Suprapubic skin (tissue), 4 donors: ENCODE results near the gene CWH43. TPM values are rescaled to one million over a fixed set of nuclear protein-coding genes. Genes with fewer than 3 reads are reported as not detected.
"Not testable (repeated sequence)": the region's sequence is repeated elsewhere in the genome, so short reads cannot be mapped to it uniquely, and the experiment has no call there.

Experiments used
- DNase-seq, 2 donors: peaks; one replicate each; pipeline ENCODE4 v3.0.0-alpha.2; 2019; ENCODE audit warnings: low spot score in 2 of 2
- H3K27ac ChIP-seq: fragments of 200-600 bp; sonication (generic); one replicate; pipeline ENCODE4 v1.5.1; 2019
- H3K27me3 ChIP-seq: fragments of 200-600 bp; sonication (generic); one replicate; pipeline ENCODE4 v1.5.1; 2019
- H3K36me3 ChIP-seq: fragments of 200-600 bp; sonication (generic); one replicate; pipeline ENCODE4 v1.5.1; 2019
- H3K4me1 ChIP-seq: fragments of 200-600 bp; sonication (generic); one replicate; pipeline ENCODE4 v1.5.1; 2019
- H3K4me3 ChIP-seq: fragments of 200-600 bp; sonication (generic); one replicate; pipeline ENCODE4 v1.5.1; 2019; ENCODE audit warnings: mild to moderate bottlenecking
- H3K9me3 ChIP-seq: fragments of 200-600 bp; sonication (generic); one replicate; pipeline ENCODE4 v1.5.1; 2019
- CTCF ChIP-seq, 2 donors: fragments of 200-600 bp in 1 of 2; fragments of 450-650 bp in 1 of 2; sonication (generic) in 1 of 2; IDR thresholded peaks; one replicate each; pipeline ENCODE4 v1.5.1; 2016 to 2019; ENCODE audit warnings: antibody characterized with exemption in 2 of 2, mild to moderate bottlenecking in 1 of 2, moderate library complexity in 1 of 2
- EP300 ChIP-seq: sonication (generic); formaldehyde crosslinking; IDR thresholded peaks from one replicate; pipeline ENCODE4 v1.6.1; 2017; ENCODE audit warnings: antibody characterized with exemption
- POLR2A ChIP-seq, 2 donors: fragments of 450-650 bp; IDR thresholded peaks; one replicate each; pipeline ENCODE4 v1.6.1; 2017; ENCODE audit warnings: antibody characterized with exemption in 2 of 2, mild to moderate bottlenecking in 2 of 2, moderate library complexity in 2 of 2
- POLR2AphosphoS5 ChIP-seq, 3 donors: sonication (generic); formaldehyde crosslinking; IDR thresholded peaks; one replicate each; pipeline ENCODE4 v1.6.1; 2017; ENCODE audit warnings: antibody characterized with exemption in 3 of 3
- WGBS: methylation state at CpG from one replicate; pipeline ENCODE4 v1.1.5; 2018; 5-methylcytosine and 5-hydroxymethylcytosine counted together
- total RNA-seq, 4 donors: library from RNA; depleted of rRNA; stranded (reverse); fragments of >200 nt; gene quantifications; one replicate each; pipeline ENCODE4 v1.1.0, GENCODE V29; 2016

The CWH43 gene
- total RNA-seq, 4 donors from 2014 or later: 31.5 to 51.6 (median 39.6) TPM

GRCh38 chr4:49063670-49064069 lies 77.6 kb downstream of the CWH43 start:
- H3K4me1 ChIP-seq: no peaks in the 10 kb centered on the region
- H3K9me3 ChIP-seq: peaks cover 7% of the 10 kb centered on the region
- no peak overlapping the region for H3K27ac ChIP-seq
- no peaks in the 10 kb centered on the region for H3K36me3 ChIP-seq
- no peaks in the 10 kb centered on the region for H3K27me3 ChIP-seq
- no peak overlapping the region for H3K4me3 ChIP-seq
- no peak for DNase-seq
- TF ChIP-seq POLR2AphosphoS5 (IDR thresholded peaks at IDR 0.05): no peak
- TF ChIP-seq CTCF (IDR thresholded peaks at IDR 0.05): no peak
- TF ChIP-seq EP300: no peak
- TF ChIP-seq POLR2A (IDR thresholded peaks at IDR 0.05): no peak
- 31% methylated on average over 2 of the region's 2 CpGs for WGBS

GRCh38 chr4:49072196-49072595 lies 86.1 kb downstream of the CWH43 start:
- not testable (repeated sequence) for H3K4me3 ChIP-seq, DNase-seq
- WGBS: 91% methylated on average over 6 of the region's 11 CpGs

GRCh38 chr4:49091883-49092282 lies 105.8 kb downstream of the CWH43 start:
- H3K36me3 ChIP-seq, DNase-seq, H3K4me1 ChIP-seq, H3K4me3 ChIP-seq, H3K27ac ChIP-seq, H3K9me3 ChIP-seq, H3K27me3 ChIP-seq: not testable (repeated sequence)
- WGBS: 60% methylated on average over 7 of the region's 7 CpGs

More at GRCh38 chr4:49072196-49072595, 86.1 kb downstream of the CWH43 start:
- not testable (repeated sequence) for H3K9me3 ChIP-seq, H3K36me3 ChIP-seq, H3K4me1 ChIP-seq, H3K27me3 ChIP-seq, H3K27ac ChIP-seq

GRCh38 chr4:49092608-49093135 lies 106.6 kb downstream of the CWH43 start:
- not testable (repeated sequence) for H3K4me3 ChIP-seq, DNase-seq, H3K4me1 ChIP-seq, H3K27ac ChIP-seq, H3K36me3 ChIP-seq, H3K27me3 ChIP-seq
- H3K9me3 ChIP-seq: peaks cover 11% of the 10 kb centered on the region
- 69% methylated on average over 11 of the region's 11 CpGs for WGBS

- not testable (repeated sequence) for DNase-seq, H3K4me3 ChIP-seq, H3K27ac ChIP-seq, H3K27me3 ChIP-seq, H3K4me1 ChIP-seq, H3K36me3 ChIP-seq
- WGBS: 60% methylated on average over 11 of the region's 11 CpGs
- H3K9me3 ChIP-seq: peaks cover 31% of the 10 kb centered on the region
Observed at GRCh38 chr4:49096215-49096614, 110.1 kb downstream of the CWH43 start.

GRCh38 chr4:49096627-49097026 lies 110.6 kb downstream of the CWH43 start:
- DNase-seq, H3K4me1 ChIP-seq, H3K36me3 ChIP-seq, H3K27me3 ChIP-seq, H3K4me3 ChIP-seq, H3K27ac ChIP-seq: not testable (repeated sequence)
- WGBS: 63% methylated on average over 8 of the region's 8 CpGs
- peaks cover 31% of the 10 kb centered on the region for H3K9me3 ChIP-seq

GRCh38 chr4:49097071-49097470 lies 111.0 kb downstream of the CWH43 start:
- not testable (repeated sequence) for H3K36me3 ChIP-seq, DNase-seq, H3K27ac ChIP-seq, H3K27me3 ChIP-seq, H3K4me3 ChIP-seq, H3K4me1 ChIP-seq
- 54% methylated on average over 9 of the region's 9 CpGs for WGBS
- H3K9me3 ChIP-seq: peaks cover 31% of the 10 kb centered on the region

GRCh38 chr4:49097505-49097904 lies 111.4 kb downstream of the CWH43 start:
- WGBS: 52% methylated on average over 11 of the region's 11 CpGs

GRCh38 chr4:49098034-49098759 lies 112.1 kb downstream of the CWH43 start:
- H3K4me1 ChIP-seq, H3K4me3 ChIP-seq, H3K27ac ChIP-seq, DNase-seq, H3K27me3 ChIP-seq, H3K36me3 ChIP-seq: not testable (repeated sequence)
- 66% methylated on average over 14 of the region's 14 CpGs for WGBS
- H3K9me3 ChIP-seq: peaks cover 36% of the 10 kb centered on the region

More at GRCh38 chr4:49097505-49097904, 111.4 kb downstream of the CWH43 start:
- not testable (repeated sequence) for H3K4me1 ChIP-seq, H3K36me3 ChIP-seq, H3K27ac ChIP-seq, H3K27me3 ChIP-seq, H3K4me3 ChIP-seq, DNase-seq
- H3K9me3 ChIP-seq: peaks cover 34% of the 10 kb centered on the region

GRCh38 chr4:49099831-49100444 lies 113.9 kb downstream of the CWH43 start:
- H3K4me1 ChIP-seq, DNase-seq, H3K36me3 ChIP-seq, H3K27ac ChIP-seq, H3K27me3 ChIP-seq, H3K4me3 ChIP-seq: not testable (repeated sequence)
- H3K9me3 ChIP-seq: peaks cover 45% of the 10 kb centered on the region
- 64% methylated on average over 16 of the region's 16 CpGs for WGBS

GRCh38 chr4:49102344-49102898 lies 116.3 kb downstream of the CWH43 start:
- not testable (repeated sequence) for H3K27me3 ChIP-seq, H3K36me3 ChIP-seq, H3K4me3 ChIP-seq, H3K27ac ChIP-seq, H3K4me1 ChIP-seq, DNase-seq
- WGBS: 61% methylated on average over 8 of the region's 9 CpGs
- H3K9me3 ChIP-seq: peaks cover 47% of the 10 kb centered on the region

- peaks cover 52% of the 10 kb centered on the region for H3K9me3 ChIP-seq
- not testable (repeated sequence) for H3K27ac ChIP-seq, H3K4me1 ChIP-seq, H3K4me3 ChIP-seq, H3K27me3 ChIP-seq, H3K36me3 ChIP-seq, DNase-seq
- 54% methylated on average over 14 of the region's 14 CpGs for WGBS
Observed at GRCh38 chr4:49103436-49104136, 117.5 kb downstream of the CWH43 start.
